ENCODE data around the gene OR5B17. TPM values are rescaled to one million over a fixed set of nuclear protein-coding genes. Genes with fewer than 3 reads are reported as not detected.

Gene OR5B17
- total RNA-seq, 4 donors from 2014 or later, result not detected

DNA sequence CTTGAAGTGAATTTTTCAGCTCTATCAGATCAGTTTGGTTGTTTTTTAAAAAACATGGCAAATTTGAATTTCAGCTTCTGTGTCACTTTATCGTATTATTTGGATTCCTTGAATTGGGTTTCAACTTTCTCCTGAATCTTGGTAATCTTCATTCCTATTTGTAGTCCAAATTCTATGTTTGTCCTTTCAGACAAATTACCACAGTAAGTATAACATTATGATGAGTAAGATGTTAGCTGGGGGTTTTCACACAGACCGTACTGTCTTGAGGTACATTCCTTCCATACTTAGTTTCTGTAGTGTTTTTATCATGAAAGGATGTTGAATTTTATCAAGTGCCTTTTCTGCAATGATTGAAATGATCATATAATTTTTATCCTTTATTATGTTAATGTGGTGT is 28.0 kb downstream of the OR5B17 start:
- no peak for DNase-seq
- no peaks in the 10 kb centered on the region for H3K4me1 ChIP-seq
- H3K4me3 ChIP-seq (replicated peaks in 1 of 3), result no peak overlapping the region
- WGBS, 2 donors, result 84 to 92% methylated on average over 2 of the region's 2 CpGs
- no peaks in the 10 kb centered on the region for H3K27me3 ChIP-seq
- no peak for TF ChIP-seq POLR2A (IDR thresholded peaks at IDR 0.05)
- no peak for TF ChIP-seq CTCF (IDR thresholded peaks at IDR 0.05)
- no peaks in the 10 kb centered on the region for H3K9me3 ChIP-seq
- intact Hi-C loops (cut with DNase I), result no loop called here
- H3K27ac ChIP-seq, result no peak overlapping the region
- no peaks in the 10 kb centered on the region for H3K36me3 ChIP-seq

DNA sequence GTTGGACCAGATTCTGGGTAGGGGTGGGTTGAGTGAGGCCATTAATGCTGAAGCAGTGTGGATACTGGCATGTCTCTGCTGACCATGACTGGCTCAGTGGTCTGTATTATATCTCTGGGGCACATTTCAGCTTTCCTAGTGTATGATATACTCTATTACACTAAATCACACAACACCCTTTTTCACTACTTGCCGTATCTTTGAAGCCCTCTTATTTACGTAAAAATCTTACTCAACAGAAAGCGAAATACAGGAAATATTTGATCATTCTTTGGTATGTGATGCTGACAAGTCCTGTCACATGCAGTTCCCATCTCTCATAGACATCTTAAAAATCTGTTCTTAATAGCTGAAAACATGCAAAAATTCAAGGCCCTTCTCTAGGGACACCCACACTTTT is 40.3 kb downstream of the OR5B17 start:
- no peaks in the 10 kb centered on the region for H3K4me1 ChIP-seq
- DNase-seq, result no peak
- no peak for TF ChIP-seq CTCF (IDR thresholded peaks at IDR 0.05)
- TF ChIP-seq POLR2A (IDR thresholded peaks at IDR 0.05), result no peak
- 50 to 64% methylated on average over 3 of the region's 3 CpGs for WGBS, 2 donors
- intact Hi-C loops (cut with DNase I), result no loop called here
- H3K27ac ChIP-seq, result no peak overlapping the region
- no peak overlapping the region for H3K4me3 ChIP-seq (replicated peaks in 1 of 3)
- no peaks in the 10 kb centered on the region for H3K9me3 ChIP-seq
- no peaks in the 10 kb centered on the region for H3K36me3 ChIP-seq
- no peaks in the 10 kb centered on the region for H3K27me3 ChIP-seq

GRCh38 chr11:58316142-58316541 is 42.7 kb downstream of the OR5B17 start:
- WGBS, 2 donors, result 64 to 68% methylated on average over 2 of the region's 2 CpGs
- intact Hi-C loops (cut with DNase I), result no loop called here
- H3K27me3 ChIP-seq, result no peaks in the 10 kb centered on the region
- no peak for DNase-seq
- no peak for TF ChIP-seq CTCF (IDR thresholded peaks at IDR 0.05)
- TF ChIP-seq POLR2A (IDR thresholded peaks at IDR 0.05), result no peak
- H3K4me3 ChIP-seq (replicated peaks in 1 of 3), result no peak overlapping the region
- no peaks in the 10 kb centered on the region for H3K9me3 ChIP-seq
- no peak overlapping the region for H3K27ac ChIP-seq
- no peaks in the 10 kb centered on the region for H3K36me3 ChIP-seq
- H3K4me1 ChIP-seq, result no peaks in the 10 kb centered on the region

Other genes with a start within 250 kb of the OR5B17 start
- not detected for gene OR9I1, start 233.5 kb downstream of the OR5B17 start, total RNA-seq
- not detected for gene OR9Q2, start 170.0 kb downstream of the OR5B17 start, total RNA-seq
- not detected for gene OR1S2, start 154.9 kb downstream of the OR5B17 start, total RNA-seq
- not detected for gene OR1S1, start 146.3 kb downstream of the OR5B17 start, total RNA-seq
- gene OR10Q1, start 130.2 kb downstream of the OR5B17 start, total RNA-seq, result not detected
- gene OR10W1, start 90.8 kb downstream of the OR5B17 start, total RNA-seq, result not detected
- not detected for gene OR5B3, start 47.8 kb upstream of the OR5B17 start, total RNA-seq
- not detected for gene OR5B2, start 69.1 kb upstream of the OR5B17 start, total RNA-seq
- not detected for gene OR5B12, start 83.2 kb upstream of the OR5B17 start, total RNA-seq
- not detected for gene OR5B21, start 149.0 kb upstream of the OR5B17 start, total RNA-seq
- 10 to 100 TPM in 2 of 4 donors, 1 to 10 TPM in 2; 5.8 to 14.4 (median 9.4) TPM for gene LPXN, start 216.8 kb upstream of the OR5B17 start, total RNA-seq
- gene ZFP91, start 220.0 kb upstream of the OR5B17 start, total RNA-seq, result 10 to 100 TPM; 49.8 to 63.7 (median 59.1) TPM

Measured in thyroid gland (tissue), 4 donors.